ENCODE results near the gene WDR45B. TPM values are rescaled to one million over a fixed set of nuclear protein-coding genes. Genes with fewer than 3 reads are reported as not detected.
A peak's percentile ranks its signal among the peaks of the same experiment; 100 is the strongest.

The WDR45B gene
- total RNA-seq, 2 donors from 2014 or later: 75.3 to 79.1 TPM

DNA sequence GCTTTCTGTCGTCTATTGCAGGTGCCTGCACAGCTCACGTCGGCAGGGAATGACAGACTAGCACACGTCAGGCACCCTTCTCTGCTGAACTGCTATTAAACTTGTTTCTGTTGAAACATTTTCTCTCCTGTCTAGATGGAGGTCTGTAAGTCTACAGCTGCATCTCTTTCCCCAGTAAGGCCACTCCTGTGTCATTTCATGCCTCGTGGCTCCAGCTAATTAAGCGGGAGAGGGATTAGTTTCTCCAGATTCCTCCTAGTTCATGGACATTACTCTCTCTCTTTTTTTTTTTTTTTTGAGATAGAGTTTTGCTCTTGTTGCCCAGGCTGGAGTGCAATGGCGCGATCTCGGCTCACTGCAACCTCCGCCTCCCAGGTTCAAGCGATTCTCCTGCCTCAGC, 74.2 kb downstream of the WDR45B start:
- H3K4me3 Mint-ChIP-seq: no peak overlapping the region
- Histone ChIP-seq H3K9ac (ENCODE audit: extremely low read depth, low read length, poor library complexity, severe bottlenecking) (no peak overlapping the region), H3K27ac (ENCODE audit: low read depth, low read length) (no peak overlapping the region), H3K4me3 (ENCODE audit: low read length) (no peak overlapping the region), H3K9me3 (ENCODE audit: control insufficient read depth, low read length) (no peaks in the 10 kb centered on the region), H3K27me3 (ENCODE audit: control insufficient read depth, insufficient read depth, low read length, poor library complexity, severe bottlenecking) (no peaks in the 10 kb centered on the region), H3K4me1 (ENCODE audit: control insufficient read depth, insufficient read depth, low read length) (no peaks in the 10 kb centered on the region), H3K36me3 (ENCODE audit: control insufficient read depth, insufficient read depth, low read length) (peaks cover 86% of the 10 kb centered on the region)
- no peaks in the 10 kb centered on the region for H3K27me3 Mint-ChIP-seq (ENCODE audit: insufficient read depth)
- DNase-seq: no peak
- no peaks in the 10 kb centered on the region for H3K9me3 Mint-ChIP-seq
- no peak for TF ChIP-seq CTCF (conservative IDR thresholded peaks at IDR 0.05)
- H3K27ac Mint-ChIP-seq: no peak overlapping the region
- 90 to 93% methylated on average over 8 to 11 of the region's 11 CpGs for WGBS, 2 experiments (ENCODE audit: insufficient coverage in 1 of 2, insufficient read length in 1 of 2)
- peaks cover 2% of the 10 kb centered on the region for H3K4me1 Mint-ChIP-seq
- peaks cover 69% of the 10 kb centered on the region for H3K36me3 Mint-ChIP-seq (ENCODE audit: low read depth)

GRCh38 chr17:82571855-82572254, 76.4 kb downstream of the WDR45B start:
- no peaks in the 10 kb centered on the region for H3K27me3 Mint-ChIP-seq (ENCODE audit: insufficient read depth)
- no peaks in the 10 kb centered on the region for H3K4me1 ChIP-seq (ENCODE audit: control insufficient read depth, insufficient read depth, low read length)
- no peaks in the 10 kb centered on the region for H3K9me3 ChIP-seq (ENCODE audit: control insufficient read depth, low read length)
- 97 to 98% methylated on average over 5 to 6 of the region's 6 CpGs for WGBS, 2 experiments (ENCODE audit: insufficient coverage in 1 of 2, insufficient read length in 1 of 2)
- H3K4me3 ChIP-seq (ENCODE audit: low read length): no peak overlapping the region
- no peak overlapping the region for H3K27ac ChIP-seq (ENCODE audit: low read depth, low read length)
- peaks cover 6% of the 10 kb centered on the region for H3K4me1 Mint-ChIP-seq
- peaks cover 86% of the 10 kb centered on the region for H3K36me3 ChIP-seq (ENCODE audit: control insufficient read depth, insufficient read depth, low read length)
- TF ChIP-seq CTCF (conservative IDR thresholded peaks at IDR 0.05): no peak
- H3K27me3 ChIP-seq (ENCODE audit: control insufficient read depth, insufficient read depth, low read length, poor library complexity, severe bottlenecking): no peaks in the 10 kb centered on the region
- no peak overlapping the region for H3K9ac ChIP-seq (ENCODE audit: extremely low read depth, low read length, poor library complexity, severe bottlenecking)
- no peaks in the 10 kb centered on the region for H3K9me3 Mint-ChIP-seq
- H3K36me3 Mint-ChIP-seq (ENCODE audit: low read depth): peaks cover 66% of the 10 kb centered on the region
- H3K4me3 Mint-ChIP-seq: no peak overlapping the region
- no peak for DNase-seq
- H3K27ac Mint-ChIP-seq: peak overlapping the region; percentile 13

DNA sequence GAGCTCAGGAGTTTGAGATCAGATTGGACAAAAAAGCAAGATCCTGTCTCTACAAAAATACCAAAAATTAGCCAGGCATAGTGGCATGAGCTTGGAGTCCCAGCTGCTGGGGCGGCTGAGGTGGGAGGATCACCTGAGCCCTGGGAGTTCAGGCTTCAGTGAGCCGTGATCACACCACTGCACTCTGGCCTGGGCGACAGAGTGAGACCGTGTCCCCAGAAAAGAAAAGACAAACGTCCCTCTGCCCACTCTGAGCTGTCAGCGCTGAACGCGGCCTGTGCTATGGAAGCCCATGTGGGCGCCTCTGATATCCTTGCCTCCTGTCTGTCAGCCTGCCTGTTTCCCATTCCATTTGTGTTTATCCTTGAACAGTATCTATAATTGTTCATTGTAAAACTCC, 78.0 kb downstream of the WDR45B start:
- peaks cover 6% of the 10 kb centered on the region for H3K4me1 Mint-ChIP-seq
- no peak overlapping the region for H3K27ac Mint-ChIP-seq
- 94 to 99% methylated on average over 8 to 9 of the region's 9 CpGs for WGBS, 2 experiments (ENCODE audit: insufficient coverage in 1 of 2, insufficient read length in 1 of 2)
- Histone ChIP-seq H3K27ac (ENCODE audit: low read depth, low read length) (no peak overlapping the region), H3K9ac (ENCODE audit: extremely low read depth, low read length, poor library complexity, severe bottlenecking) (no peak overlapping the region), H3K27me3 (ENCODE audit: control insufficient read depth, insufficient read depth, low read length, poor library complexity, severe bottlenecking) (no peaks in the 10 kb centered on the region), H3K4me3 (ENCODE audit: low read length) (no peak overlapping the region), H3K4me1 (ENCODE audit: control insufficient read depth, insufficient read depth, low read length) (no peaks in the 10 kb centered on the region), H3K36me3 (ENCODE audit: control insufficient read depth, insufficient read depth, low read length) (peaks cover 89% of the 10 kb centered on the region), H3K9me3 (ENCODE audit: control insufficient read depth, low read length) (no peaks in the 10 kb centered on the region)
- peaks cover 63% of the 10 kb centered on the region for H3K36me3 Mint-ChIP-seq (ENCODE audit: low read depth)
- no peak for TF ChIP-seq CTCF (conservative IDR thresholded peaks at IDR 0.05)
- no peaks in the 10 kb centered on the region for H3K27me3 Mint-ChIP-seq (ENCODE audit: insufficient read depth)
- DNase-seq: no peak
- H3K4me3 Mint-ChIP-seq: no peak overlapping the region
- H3K9me3 Mint-ChIP-seq: no peaks in the 10 kb centered on the region
